IPS-NIHi7 (cell line): ENCODE data around the gene IL12RB2.
"Not testable (repeated sequence)": the region's sequence is repeated elsewhere in the genome, so short reads cannot be mapped to it uniquely, and the experiment has no call there.

Source experiments
- DNase-seq: peaks from one replicate; pipeline ENCODE4 v3.0.0; 2012; ENCODE audit warnings: mixed read lengths; ENCODE audit errors: extremely low spot score

The IL12RB2 gene

GRCh38 chr1:67394548-67394947 is 86.9 kb downstream of the IL12RB2 start:
- DNase-seq = no peak

- no peak for DNase-seq
Observed at GRCh38 chr1:67399199-67399993, 91.7 kb downstream of the IL12RB2 start.

- DNase-seq = not testable (repeated sequence)
Observed at GRCh38 chr1:67400029-67400786, 92.5 kb downstream of the IL12RB2 start.

GRCh38 chr1:67401443-67401842 is 93.8 kb downstream of the IL12RB2 start:
- no peak for DNase-seq

GRCh38 chr1:67404212-67404620 is 96.5 kb downstream of the IL12RB2 start:
- no peak for DNase-seq

GRCh38 chr1:67405473-67406245 is 98.0 kb downstream of the IL12RB2 start:
- DNase-seq = no peak

GRCh38 chr1:67407498-67407897 is 99.8 kb downstream of the IL12RB2 start:
- no peak for DNase-seq

- no peak for DNase-seq
Observed at GRCh38 chr1:67408148-67408547, 100.5 kb downstream of the IL12RB2 start.

GRCh38 chr1:67413101-67413500 is 105.4 kb downstream of the IL12RB2 start:
- DNase-seq = not testable (repeated sequence)

- DNase-seq = no peak
Observed at GRCh38 chr1:67414574-67414973, 106.9 kb downstream of the IL12RB2 start.

GRCh38 chr1:67415041-67415440 is 107.4 kb downstream of the IL12RB2 start:
- no peak for DNase-seq

- not testable (repeated sequence) for DNase-seq
Observed at GRCh38 chr1:67417733-67418132, 110.1 kb downstream of the IL12RB2 start.

GRCh38 chr1:67418839-67419586 is 111.3 kb downstream of the IL12RB2 start:
- no peak for DNase-seq

GRCh38 chr1:67420835-67421492 is 113.3 kb downstream of the IL12RB2 start:
- no peak for DNase-seq

- DNase-seq = no peak
Observed at GRCh38 chr1:67427465-67427864, 119.8 kb downstream of the IL12RB2 start.

GRCh38 chr1:67427947-67428346 is 120.3 kb downstream of the IL12RB2 start:
- DNase-seq = no peak

- DNase-seq = no peak
Observed at GRCh38 chr1:67429011-67429527, 121.4 kb downstream of the IL12RB2 start.

GRCh38 chr1:67429528-67430357 is 122.1 kb downstream of the IL12RB2 start:
- DNase-seq = no peak

- DNase-seq = peak; percentile 97
Observed at GRCh38 chr1:67430358-67431155, 122.9 kb downstream of the IL12RB2 start, which contains the start of gene SERBP1. Gene SERBP1 (minus strand): TSS chr1:67430402. CDS start chr1:67430300, 102 bp downstream.
